DMS 273 (cell line): ENCODE results near the gene P2RX5.

Source experiments
- DNase-seq: peaks from one replicate; lab custom pipeline; 2025; ENCODE audit not compliant: unreplicated experiment; lab: John Stamatoyannopoulos, UW

Gene P2RX5

GRCh38 chr17:3657874-3658783, 37.8 kb downstream of the P2RX5 start:
- DNase-seq, result no peak

DNA sequence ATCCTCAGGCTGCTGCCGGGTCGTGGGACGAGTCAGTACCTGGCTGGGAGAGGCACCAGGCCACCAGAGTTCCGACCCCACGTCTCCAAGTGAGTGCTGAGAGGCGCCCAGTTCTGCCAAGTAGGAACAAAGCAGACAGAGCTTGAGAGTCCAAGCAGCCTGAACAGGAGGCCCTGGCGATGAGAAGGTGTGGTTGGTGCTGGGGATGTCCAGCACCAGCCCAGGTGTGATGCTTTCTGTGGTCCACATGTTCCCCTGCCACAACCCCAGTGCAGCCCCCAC, 38.4 kb downstream of the P2RX5 start:
- DNase-seq, result no peak

DNA sequence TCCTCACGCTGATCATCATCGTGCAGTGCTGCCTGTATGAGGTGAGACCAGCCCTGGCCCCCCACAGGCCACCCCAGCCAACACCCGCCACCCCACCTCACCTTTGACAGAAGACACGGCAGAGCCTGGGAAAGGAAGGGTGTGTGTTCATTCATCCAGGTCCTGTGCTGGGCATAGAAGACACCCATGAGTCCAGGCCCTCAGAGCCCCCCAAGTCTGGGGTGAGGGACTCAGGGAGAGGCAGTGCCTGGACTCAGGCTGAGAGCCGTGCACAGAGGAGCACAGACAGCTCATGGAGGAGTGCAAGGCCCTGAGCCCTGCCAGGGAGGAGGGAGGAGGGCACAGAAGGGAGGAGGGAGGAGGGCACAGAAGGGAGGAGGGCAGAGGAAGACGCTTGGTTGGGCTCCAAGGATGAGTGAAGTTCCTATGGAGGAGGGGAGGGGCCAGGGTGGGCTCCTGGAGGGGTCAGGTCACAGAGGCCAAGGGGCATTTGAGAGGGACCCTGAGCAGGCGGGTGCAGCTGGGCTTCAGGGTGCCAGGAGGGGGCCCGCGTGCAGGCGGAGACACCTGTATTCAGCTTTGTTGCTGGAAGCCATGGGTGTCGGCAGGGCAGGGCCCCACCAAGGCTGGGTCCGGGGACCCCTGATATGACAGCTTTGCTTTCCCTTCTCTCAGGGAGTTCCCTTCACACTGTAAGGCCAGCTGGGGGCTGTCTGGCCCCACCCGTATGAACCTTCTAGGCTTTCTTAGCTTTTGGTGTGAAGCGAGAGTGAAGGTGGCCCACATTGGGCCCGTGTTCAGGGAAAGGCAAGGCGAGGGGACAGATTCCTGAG, 39.0 kb downstream of the P2RX5 start:
- DNase-seq, result no peak

GRCh38 chr17:3656353-3656752, 39.6 kb downstream of the P2RX5 start:
- no peak for DNase-seq

DNA sequence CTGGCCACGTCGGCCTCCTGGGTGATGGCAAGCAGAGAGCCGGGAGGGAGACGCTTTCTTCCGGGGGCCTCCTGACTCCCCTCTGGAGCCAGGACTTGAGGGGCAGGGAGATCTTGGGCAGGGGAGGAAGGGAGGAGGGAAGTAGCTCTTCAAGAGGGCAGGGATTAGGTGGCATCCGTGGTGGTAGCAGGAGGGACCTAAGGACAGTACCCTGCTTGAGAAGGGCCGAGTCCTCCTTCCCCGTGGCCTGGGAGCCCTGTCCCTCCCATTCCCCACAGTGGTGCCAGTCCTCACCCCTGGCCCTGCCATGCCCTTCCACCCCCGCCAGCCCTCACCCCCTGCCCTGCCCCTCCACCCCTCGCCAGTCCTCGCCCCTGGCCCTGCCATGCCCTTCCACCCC, 40.2 kb downstream of the P2RX5 start:
- no peak for DNase-seq

DNA sequence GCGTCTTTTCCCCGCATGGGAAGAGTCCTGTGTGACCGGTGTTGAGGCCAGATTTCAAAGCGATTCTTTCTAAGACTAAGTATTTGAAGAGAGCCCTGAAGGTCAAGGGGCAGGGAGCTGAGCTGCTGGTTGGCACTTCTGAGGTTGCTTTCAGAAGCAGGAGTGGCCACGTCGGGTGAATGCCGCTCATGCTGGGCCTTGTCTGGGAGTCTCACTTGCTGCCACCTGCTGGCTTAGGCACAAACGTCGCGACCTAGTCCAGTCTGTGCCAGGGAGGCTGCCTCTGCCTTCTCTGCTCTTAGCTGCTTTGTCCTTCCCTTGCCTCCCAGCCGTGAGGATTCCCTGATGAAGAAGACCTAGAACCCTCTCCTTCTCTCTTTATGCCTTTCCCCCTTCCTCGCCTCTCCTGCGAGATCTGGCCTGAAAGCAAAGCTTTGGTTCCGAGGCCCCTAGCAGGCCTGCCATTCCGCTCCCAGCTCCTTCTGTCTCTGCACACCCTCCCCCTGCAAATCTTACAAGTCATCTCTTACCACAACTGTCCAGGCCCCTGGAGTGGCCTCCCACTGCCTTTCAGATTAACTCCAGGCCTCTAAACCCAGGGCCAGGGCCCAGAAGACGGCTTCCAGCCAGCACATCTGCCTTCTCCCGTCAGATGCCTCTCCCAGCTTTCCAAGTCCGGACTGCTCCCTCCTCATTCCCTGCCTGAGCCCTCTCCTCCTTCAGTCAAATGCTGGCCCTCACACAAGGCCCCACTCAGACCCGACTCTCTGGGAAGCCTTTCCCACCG, 48.0 kb downstream of the P2RX5 start:
- peak; percentile 52 for DNase-seq

DNA sequence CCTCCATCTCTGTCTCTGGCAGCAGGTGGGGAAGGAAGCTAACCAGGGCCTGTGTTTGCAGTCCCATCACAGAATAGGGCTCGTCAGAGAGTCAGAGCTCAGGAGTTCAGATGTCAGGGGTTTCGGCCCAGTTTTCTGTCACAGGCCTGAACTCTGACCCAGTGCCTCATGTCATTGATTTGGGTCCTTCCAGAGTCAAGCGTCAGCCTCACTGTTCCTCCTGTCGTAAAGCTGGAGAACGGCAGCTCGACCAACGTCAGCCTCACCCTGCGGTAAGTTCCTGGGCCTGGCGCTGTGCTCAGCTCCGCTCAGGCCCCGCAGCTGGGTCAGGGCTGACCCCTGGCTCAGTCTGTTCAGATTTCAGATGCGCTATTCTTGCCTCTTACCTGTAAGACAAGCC, 48.7 kb downstream of the P2RX5 start:
- DNase-seq, result no peak

- DNase-seq, result no peak
These were observed 50.6 kb downstream of the P2RX5 start for GRCh38 chr17:3645310-3645709.

DNA sequence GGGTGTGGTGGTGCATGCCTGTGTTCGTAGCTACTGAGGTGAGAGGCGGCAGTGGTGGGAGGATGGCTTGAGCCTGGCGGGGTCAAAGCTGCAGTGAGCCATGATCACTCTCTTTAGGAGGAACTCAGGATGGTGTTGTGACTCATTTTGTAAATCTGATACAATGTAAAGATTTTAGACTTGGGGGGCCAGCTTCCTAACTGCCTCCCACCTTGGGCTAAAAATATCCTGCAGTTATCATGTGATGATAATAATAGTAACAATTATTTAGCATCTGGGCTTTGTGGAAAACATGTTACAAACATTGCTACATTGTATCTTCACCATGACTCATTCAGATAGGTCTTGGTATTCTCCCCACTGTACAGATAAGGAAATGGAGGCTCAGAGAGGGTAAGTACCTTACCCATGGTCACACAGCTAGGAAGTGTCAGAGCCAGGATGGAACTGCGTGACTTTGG, 52.0 kb downstream of the P2RX5 start:
- no peak for DNase-seq

- no peak for DNase-seq
These were observed 54.1 kb downstream of the P2RX5 start for GRCh38 chr17:3641717-3642486.

- no peak for DNase-seq
These were observed 54.9 kb downstream of the P2RX5 start for GRCh38 chr17:3641014-3641413.

DNA sequence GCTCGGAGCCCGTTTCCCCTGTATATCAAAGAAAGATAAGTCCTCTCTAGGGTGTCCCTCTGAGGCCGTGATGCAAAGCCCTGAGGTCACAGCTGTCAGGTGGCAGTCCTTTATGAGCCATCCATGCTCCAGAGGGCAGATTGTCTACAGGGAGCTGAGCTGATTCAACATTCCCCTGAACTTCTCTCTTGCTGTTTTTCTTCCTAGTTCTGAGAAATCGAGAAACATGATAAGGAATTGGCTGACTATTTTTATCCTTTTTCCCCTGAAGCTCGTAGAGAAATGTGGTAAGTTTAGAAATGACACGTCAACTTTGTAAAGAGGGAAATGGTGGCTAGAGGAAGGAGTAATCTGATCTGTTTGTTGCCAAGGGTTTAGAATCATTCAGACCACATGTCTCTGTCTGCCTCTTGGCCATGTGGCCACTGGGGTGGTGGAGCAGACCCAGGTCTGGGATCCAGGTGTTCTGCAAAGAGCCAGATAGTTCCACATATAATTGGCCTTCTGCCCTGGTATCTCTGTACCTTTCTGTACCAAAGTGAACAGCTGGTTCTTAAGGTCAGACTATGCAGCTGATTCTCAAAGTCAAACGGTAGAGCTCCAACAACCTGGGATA, 55.9 kb downstream of the P2RX5 start:
- peak; percentile 64 for DNase-seq

- peak; percentile 34 for DNase-seq
These were observed 59.0 kb downstream of the P2RX5 start for GRCh38 chr17:3636908-3637373.

DNA sequence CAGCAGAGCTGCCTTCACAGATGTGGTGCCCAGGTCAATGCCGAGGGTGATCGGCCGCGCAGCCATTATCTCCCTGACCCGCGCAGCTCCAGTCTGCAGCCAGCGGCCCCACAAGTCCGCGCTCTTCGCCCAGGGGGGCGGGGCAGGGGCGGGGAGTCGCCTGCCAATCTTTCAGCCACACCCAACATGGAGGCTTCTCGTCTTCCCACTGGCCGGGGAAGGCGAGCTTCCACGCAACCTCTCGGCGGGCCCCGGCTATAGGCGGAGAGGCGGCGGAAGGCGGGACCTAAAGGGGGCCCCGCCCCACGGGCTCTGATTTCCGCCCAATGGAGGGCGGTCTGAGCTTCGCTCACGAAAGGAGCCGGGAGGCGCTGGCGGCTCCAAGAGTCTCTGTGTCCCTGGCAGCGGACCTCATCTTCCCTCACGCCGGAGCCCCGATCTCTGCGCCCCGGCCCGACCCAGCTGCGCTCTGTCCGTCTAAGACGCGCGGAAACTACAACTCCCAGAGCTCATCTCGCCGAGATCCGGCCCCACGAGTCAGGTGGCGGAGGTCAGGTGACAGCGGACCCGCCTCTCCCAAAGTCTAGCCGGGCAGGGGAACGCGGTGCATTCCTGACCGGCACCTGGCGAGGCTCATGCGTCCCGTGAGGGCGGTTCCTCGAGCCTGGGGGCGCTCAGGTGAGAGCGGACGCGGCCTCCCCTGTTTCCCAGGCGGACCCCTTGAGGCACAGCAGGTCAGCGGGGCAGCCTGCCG, 59.6 kb downstream of the P2RX5 start, which contains the start of the genes CTNS and SHPK:
Gene CTNS (plus strand): TSS at position 607 of the 754 bp plus-strand sequence. CDS start 3,447 bp downstream, outside the sequence.
Gene SHPK (minus strand): TSS at position 97 of the 754 bp plus-strand sequence. CDS start 31 bp downstream, at position 66.
- DNase-seq, result peak; percentile 97

DNA sequence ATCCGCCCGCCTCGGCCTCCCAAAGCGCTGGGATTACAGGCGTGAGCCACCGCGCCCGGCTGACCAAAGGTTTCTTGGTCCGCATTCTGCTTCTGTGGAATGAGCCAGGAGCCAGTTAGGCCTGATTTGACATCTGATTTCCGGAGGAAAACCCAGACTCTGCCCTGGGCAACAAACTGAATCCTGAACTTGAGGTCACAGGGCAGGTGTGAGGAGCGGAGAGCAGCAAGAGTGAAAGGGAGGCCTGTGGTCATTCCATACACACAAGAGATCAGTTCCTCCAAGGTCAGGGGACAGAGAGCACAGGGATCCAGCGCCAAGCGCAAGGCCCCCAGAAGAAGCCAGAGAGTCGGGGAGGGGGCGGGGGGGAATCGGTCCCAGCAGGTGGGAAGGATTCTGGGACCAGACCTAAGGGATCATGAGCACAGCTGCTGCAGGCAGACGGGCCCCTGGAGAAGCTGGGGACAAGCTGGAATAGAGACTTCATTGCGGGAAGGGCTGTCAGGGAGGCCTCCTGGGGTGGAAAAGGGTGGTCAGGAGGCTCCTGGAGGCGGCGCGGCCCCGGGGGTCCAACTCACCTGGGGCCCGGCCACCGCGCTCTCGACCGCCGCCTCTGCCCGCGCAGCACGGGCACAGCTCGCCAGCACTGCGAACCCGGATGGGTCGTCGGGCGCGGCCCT, 60.3 kb downstream of the P2RX5 start:
- DNase-seq, result peak; percentile 57

- no peak for DNase-seq
These were observed 63.7 kb downstream of the P2RX5 start for GRCh38 chr17:3632287-3632686.

- DNase-seq, result no peak
These were observed 65.2 kb downstream of the P2RX5 start for GRCh38 chr17:3630781-3631180.

- DNase-seq, result no peak
These were observed 68.2 kb downstream of the P2RX5 start for GRCh38 chr17:3627769-3628167.
